Liver (tissue), 3 donors: ENCODE results near the gene BCL6B.

Experiments used
- CTCF ChIP-seq: fragments of 150-350 bp; IDR thresholded peaks from 2 replicates; pipeline ENCODE4 v1.5.1; 2017; ENCODE audit warnings: improper control_type of control experiment, low read depth, low read length; ENCODE audit not compliant: missing input control
- FOXA1 ChIP-seq: IDR thresholded peaks from 2 replicates; pipeline ENCODE4 v1.6.1; 2016; ENCODE audit warnings: antibody characterized with exemption
- GABPA ChIP-seq, 2 donors: IDR thresholded peaks in 1 of 2; conservative IDR thresholded peaks in 1 of 2; 2 replicates each; pipeline ENCODE4 v1.6.1; 2016; ENCODE audit warnings: antibody characterized with exemption in 2 of 2, mild to moderate bottlenecking in 1 of 2, moderate library complexity in 1 of 2
- TAF1 ChIP-seq: conservative IDR thresholded peaks from 2 replicates; pipeline ENCODE4 v1.6.1; 2016; ENCODE audit warnings: antibody characterized with exemption, mild to moderate bottlenecking
- donor health status: healthy.
- donor health status: healthy.

- TF ChIP-seq GABPA (IDR thresholded peaks at IDR 0.05 in 1 of 2, conservative IDR thresholded peaks at IDR 0.05 in 1 of 2) (no peak), FOXA1 (no peak), CTCF (no peak), TAF1 (no peak)
Observed at GRCh38 chr17:6998855-6999508, 23.9 kb upstream of the BCL6B start.
